ENCODE measurements around the gene PLEKHH1. TPM values are rescaled to one million over a fixed set of nuclear protein-coding genes. Genes with fewer than 3 reads are reported as not detected.

The PLEKHH1 gene
- total and polyA plus RNA-seq, 9 of the 15 experiments (the other 6 are each of a cell fraction or from before 2014, with no cell fraction given), result 0.76 to 5.9 (median 2.9) TPM

DNA sequence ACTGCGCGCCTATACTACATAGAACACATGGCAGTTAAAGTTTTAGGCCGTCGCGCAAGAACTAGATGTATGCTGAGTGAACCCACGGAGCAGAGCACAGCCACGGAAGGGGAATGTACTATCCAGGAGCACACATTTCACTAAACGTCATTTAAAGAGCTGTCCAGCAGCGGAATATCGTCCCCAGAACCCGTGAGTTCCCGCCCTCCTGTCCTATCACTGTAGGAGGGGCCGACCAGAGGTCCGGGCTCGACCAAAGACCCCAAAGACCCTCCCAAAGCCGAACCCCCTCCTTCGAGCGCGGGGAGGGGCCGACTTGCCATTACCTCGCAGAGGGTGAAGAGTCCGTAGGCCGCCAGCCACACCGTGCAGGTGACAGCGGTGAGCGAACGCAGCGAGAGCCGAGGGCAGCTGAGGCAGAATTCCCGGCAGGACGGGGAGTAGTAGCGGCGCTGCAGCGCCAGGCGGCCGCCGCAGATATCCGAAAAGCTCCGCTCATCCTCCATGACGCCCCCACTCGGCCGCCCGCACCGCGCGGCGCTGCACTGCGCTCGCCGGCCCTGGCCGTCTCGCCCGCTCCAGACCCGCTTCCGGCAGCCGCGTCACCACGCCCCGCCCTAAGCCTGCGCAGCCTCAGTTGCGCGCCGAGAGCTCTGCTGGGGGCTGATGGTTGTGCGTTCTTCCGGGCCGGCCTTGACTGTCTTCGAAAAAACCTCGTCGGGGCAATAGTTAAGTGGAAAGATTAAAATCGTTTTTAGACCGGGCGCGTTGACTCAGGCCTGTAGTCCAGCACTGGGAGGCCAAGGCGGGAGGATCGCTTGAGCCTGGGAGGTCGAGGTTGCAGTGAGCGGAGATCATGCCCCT lies 66.8 kb downstream of the PLEKHH1 start, which contains the start of gene PIGH (continued):
- TF ChIP-seq, protein P1, sequence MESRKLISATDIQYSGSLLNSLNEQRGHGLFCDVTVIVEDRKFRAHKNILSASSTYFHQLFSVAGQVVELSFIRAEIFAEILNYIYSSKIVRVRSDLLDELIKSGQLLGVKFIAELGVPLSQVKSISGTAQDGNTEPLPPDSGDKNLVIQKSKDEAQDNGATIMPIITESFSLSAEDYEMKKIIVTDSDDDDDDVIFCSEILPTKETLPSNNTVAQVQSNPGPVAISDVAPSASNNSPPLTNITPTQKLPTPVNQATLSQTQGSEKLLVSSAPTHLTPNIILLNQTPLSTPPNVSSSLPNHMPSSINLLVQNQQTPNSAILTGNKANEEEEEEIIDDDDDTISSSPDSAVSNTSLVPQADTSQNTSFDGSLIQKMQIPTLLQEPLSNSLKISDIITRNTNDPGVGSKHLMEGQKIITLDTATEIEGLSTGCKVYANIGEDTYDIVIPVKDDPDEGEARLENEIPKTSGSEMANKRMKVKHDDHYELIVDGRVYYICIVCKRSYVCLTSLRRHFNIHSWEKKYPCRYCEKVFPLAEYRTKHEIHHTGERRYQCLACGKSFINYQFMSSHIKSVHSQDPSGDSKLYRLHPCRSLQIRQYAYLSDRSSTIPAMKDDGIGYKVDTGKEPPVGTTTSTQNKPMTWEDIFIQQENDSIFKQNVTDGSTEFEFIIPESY (CRISPR knock-in tag; IDR thresholded peaks at IDR 0.05), result peak; percentile 67; the same call in 1 of the 2 replicates
- TF ChIP-seq ZNF583 (CRISPR knock-in tag; IDR thresholded peaks at IDR 0.05), result no peak
- TF ChIP-seq RBFOX2 (IDR thresholded peaks at IDR 0.05; ENCODE audit: low read depth, low read length), result peak; percentile 90
- no peak for TF ChIP-seq SREBF2 (CRISPR knock-in tag; IDR thresholded peaks at IDR 0.05)
- no peak for TF ChIP-seq WHSC1 (IDR thresholded peaks at IDR 0.05; ENCODE audit: low read length)
- TF ChIP-seq KLF16 (IDR thresholded peaks at IDR 0.05), result no peak
- TF ChIP-seq, protein P2, sequence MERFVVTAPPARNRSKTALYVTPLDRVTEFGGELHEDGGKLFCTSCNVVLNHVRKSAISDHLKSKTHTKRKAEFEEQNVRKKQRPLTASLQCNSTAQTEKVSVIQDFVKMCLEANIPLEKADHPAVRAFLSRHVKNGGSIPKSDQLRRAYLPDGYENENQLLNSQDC (CRISPR knock-in tag; IDR thresholded peaks at IDR 0.05), result no peak
- TF ChIP-seq ZBTB1 (CRISPR knock-in tag; IDR thresholded peaks at IDR 0.05; ENCODE audit: borderline replicate concordance, low read depth), result no peak
- TF ChIP-seq, protein P3, sequence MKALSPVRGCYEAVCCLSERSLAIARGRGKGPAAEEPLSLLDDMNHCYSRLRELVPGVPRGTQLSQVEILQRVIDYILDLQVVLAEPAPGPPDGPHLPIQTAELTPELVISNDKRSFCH (CRISPR knock-in tag; IDR thresholded peaks at IDR 0.05), result no peak
- TF ChIP-seq, protein P3 (tag; IDR thresholded peaks at IDR 0.05), result no peak
- TF ChIP-seq DACH1 (IDR thresholded peaks at IDR 0.05; ENCODE audit: partially characterized antibody), result peak; percentile 19
- TF ChIP-seq NFIC (IDR thresholded peaks at IDR 0.05), result no peak
- TF ChIP-seq HMG20B (CRISPR knock-in tag; IDR thresholded peaks at IDR 0.05), result no peak
- TF ChIP-seq, protein P4, sequence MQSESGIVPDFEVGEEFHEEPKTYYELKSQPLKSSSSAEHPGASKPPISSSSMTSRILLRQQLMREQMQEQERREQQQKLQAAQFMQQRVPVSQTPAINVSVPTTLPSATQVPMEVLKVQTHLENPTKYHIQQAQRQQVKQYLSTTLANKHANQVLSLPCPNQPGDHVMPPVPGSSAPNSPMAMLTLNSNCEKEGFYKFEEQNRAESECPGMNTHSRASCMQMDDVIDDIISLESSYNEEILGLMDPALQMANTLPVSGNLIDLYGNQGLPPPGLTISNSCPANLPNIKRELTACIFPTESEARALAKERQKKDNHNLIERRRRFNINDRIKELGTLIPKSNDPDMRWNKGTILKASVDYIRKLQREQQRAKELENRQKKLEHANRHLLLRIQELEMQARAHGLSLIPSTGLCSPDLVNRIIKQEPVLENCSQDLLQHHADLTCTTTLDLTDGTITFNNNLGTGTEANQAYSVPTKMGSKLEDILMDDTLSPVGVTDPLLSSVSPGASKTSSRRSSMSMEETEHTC (IDR thresholded peaks at IDR 0.05), result no peak
- no peak for TF ChIP-seq CBFB (CRISPR knock-in tag; IDR thresholded peaks at IDR 0.05)
- TF ChIP-seq POLR2AphosphoS5 (IDR thresholded peaks at IDR 0.05; ENCODE audit: control insufficient read depth, insufficient read depth, low read depth, low read length), result 0 out of 2 replicates have a peak, but pooled peaks have one; percentile 22
- peak; percentile 56 for TF ChIP-seq PHF20 (IDR thresholded peaks at IDR 0.05; ENCODE audit: partially characterized antibody)
- TF ChIP-seq, protein P5, sequence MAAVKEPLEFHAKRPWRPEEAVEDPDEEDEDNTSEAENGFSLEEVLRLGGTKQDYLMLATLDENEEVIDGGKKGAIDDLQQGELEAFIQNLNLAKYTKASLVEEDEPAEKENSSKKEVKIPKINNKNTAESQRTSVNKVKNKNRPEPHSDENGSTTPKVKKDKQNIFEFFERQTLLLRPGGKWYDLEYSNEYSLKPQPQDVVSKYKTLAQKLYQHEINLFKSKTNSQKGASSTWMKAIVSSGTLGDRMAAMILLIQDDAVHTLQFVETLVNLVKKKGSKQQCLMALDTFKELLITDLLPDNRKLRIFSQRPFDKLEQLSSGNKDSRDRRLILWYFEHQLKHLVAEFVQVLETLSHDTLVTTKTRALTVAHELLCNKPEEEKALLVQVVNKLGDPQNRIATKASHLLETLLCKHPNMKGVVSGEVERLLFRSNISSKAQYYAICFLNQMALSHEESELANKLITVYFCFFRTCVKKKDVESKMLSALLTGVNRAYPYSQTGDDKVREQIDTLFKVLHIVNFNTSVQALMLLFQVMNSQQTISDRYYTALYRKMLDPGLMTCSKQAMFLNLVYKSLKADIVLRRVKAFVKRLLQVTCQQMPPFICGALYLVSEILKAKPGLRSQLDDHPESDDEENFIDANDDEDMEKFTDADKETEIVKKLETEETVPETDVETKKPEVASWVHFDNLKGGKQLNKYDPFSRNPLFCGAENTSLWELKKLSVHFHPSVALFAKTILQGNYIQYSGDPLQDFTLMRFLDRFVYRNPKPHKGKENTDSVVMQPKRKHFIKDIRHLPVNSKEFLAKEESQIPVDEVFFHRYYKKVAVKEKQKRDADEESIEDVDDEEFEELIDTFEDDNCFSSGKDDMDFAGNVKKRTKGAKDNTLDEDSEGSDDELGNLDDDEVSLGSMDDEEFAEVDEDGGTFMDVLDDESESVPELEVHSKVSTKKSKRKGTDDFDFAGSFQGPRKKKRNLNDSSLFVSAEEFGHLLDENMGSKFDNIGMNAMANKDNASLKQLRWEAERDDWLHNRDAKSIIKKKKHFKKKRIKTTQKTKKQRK (IDR thresholded peaks at IDR 0.05; ENCODE audit: borderline replicate concordance, low read depth, low read length), result no peak
- TF ChIP-seq, protein P6, sequence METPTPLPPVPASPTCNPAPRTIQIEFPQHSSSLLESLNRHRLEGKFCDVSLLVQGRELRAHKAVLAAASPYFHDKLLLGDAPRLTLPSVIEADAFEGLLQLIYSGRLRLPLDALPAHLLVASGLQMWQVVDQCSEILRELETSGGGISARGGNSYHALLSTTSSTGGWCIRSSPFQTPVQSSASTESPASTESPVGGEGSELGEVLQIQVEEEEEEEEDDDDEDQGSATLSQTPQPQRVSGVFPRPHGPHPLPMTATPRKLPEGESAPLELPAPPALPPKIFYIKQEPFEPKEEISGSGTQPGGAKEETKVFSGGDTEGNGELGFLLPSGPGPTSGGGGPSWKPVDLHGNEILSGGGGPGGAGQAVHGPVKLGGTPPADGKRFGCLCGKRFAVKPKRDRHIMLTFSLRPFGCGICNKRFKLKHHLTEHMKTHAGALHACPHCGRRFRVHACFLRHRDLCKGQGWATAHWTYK (CRISPR knock-in tag; IDR thresholded peaks at IDR 0.05), result no peak; the same call in 1 of the 2 replicates

Data from K562 (cell line).